ENCODE measurements around the gene IPO5.
"Not testable (repeated sequence)": the region's sequence is repeated elsewhere in the genome, so short reads cannot be mapped to it uniquely, and the experiment has no call there.

IPO5 gene

GRCh38 chr13:98019186-98019585 lies 65.7 kb downstream of the IPO5 start:
- DNase-seq = no peak

- no peak for DNase-seq
Observed at GRCh38 chr13:98020271-98020670, 66.8 kb downstream of the IPO5 start.

GRCh38 chr13:98022210-98022609 lies 68.7 kb downstream of the IPO5 start:
- DNase-seq = no peak

- no peak for DNase-seq
Observed at GRCh38 chr13:98025480-98026025, 72.1 kb downstream of the IPO5 start.

GRCh38 chr13:98026457-98026857 lies 73.0 kb downstream of the IPO5 start:
- peak; percentile 37 for DNase-seq

- DNase-seq = no peak
Observed at GRCh38 chr13:98032168-98032567, 78.7 kb downstream of the IPO5 start.

GRCh38 chr13:98033277-98034247 lies 80.1 kb downstream of the IPO5 start:
- no peak for DNase-seq

GRCh38 chr13:98035373-98035772 lies 81.9 kb downstream of the IPO5 start:
- DNase-seq = no peak

GRCh38 chr13:98036564-98037302 lies 83.3 kb downstream of the IPO5 start:
- DNase-seq = not testable (repeated sequence)

GRCh38 chr13:98039261-98039660 lies 85.8 kb downstream of the IPO5 start:
- DNase-seq = no peak

GRCh38 chr13:98039964-98040363 lies 86.5 kb downstream of the IPO5 start:
- no peak for DNase-seq

- no peak for DNase-seq
Observed at GRCh38 chr13:98041081-98041820, 87.8 kb downstream of the IPO5 start.

- no peak for DNase-seq
Observed at GRCh38 chr13:98044301-98044700, 90.8 kb downstream of the IPO5 start.

GRCh38 chr13:98047785-98048184 lies 94.3 kb downstream of the IPO5 start:
- not testable (repeated sequence) for DNase-seq

GRCh38 chr13:98048265-98048664 lies 94.8 kb downstream of the IPO5 start:
- peak; percentile 9 for DNase-seq

- DNase-seq = no peak
Observed at GRCh38 chr13:98050041-98050466, 96.6 kb downstream of the IPO5 start.

GRCh38 chr13:98052412-98052811 lies 98.9 kb downstream of the IPO5 start:
- DNase-seq = no peak

- no peak for DNase-seq
Observed at GRCh38 chr13:98054301-98054700, 100.8 kb downstream of the IPO5 start.

GRCh38 chr13:98055623-98056022 lies 102.1 kb downstream of the IPO5 start:
- DNase-seq = no peak

GRCh38 chr13:98056839-98057410 lies 103.5 kb downstream of the IPO5 start:
- no peak for DNase-seq

- no peak for DNase-seq
Observed at GRCh38 chr13:98059276-98059675, 105.8 kb downstream of the IPO5 start.

- DNase-seq = no peak
Observed at GRCh38 chr13:98060282-98060681, 106.8 kb downstream of the IPO5 start.
